SK-N-SH treated with all-trans-retinoic acid at 6 μM for 48 hours (cell line): ENCODE measurements around the gene ZNF841.

ENCODE experiments used
- ATAC-seq: fragments of 200-7000 bp; cut with Tn5 transposase; 3 replicates; pipeline ENCODE4 v1.9.1; 2020; ENCODE audit warnings: mild to moderate bottlenecking, moderate library complexity
- ESRRG ChIP-seq: fragments of 250-450 bp; sonication (Bioruptor Pico); IDR thresholded peaks from 2 replicates; pipeline ENCODE4 v1.6.1; 2021; ENCODE audit warnings: mild to moderate bottlenecking
- GLIS3 ChIP-seq: fragments of 250-450 bp; sonication (Bioruptor Pico); IDR thresholded peaks from 2 replicates; pipeline ENCODE4 v1.5.0; 2020; ENCODE audit warnings: mild to moderate bottlenecking, moderate library complexity
- OSR1 ChIP-seq: fragments of 250-450 bp; sonication (Bioruptor Pico); IDR thresholded peaks from 2 replicates; pipeline ENCODE4 v1.8.0; 2022; ENCODE audit warnings: moderate library complexity, mild to moderate bottlenecking, inconsistent platforms
- PATZ1 ChIP-seq: fragments of 250-450 bp; sonication (Bioruptor Pico); IDR thresholded peaks from 2 replicates; pipeline ENCODE4 v1.8.0; 2020; ENCODE audit warnings: mild to moderate bottlenecking, moderate library complexity, borderline replicate concordance
- PPARA ChIP-seq: fragments of 250-450 bp; sonication (Bioruptor Pico); IDR thresholded peaks from 2 replicates; pipeline ENCODE4 v1.5.0; 2020; ENCODE audit warnings: mild to moderate bottlenecking, borderline replicate concordance
- RARB ChIP-seq: fragments of 250-450 bp; sonication (Bioruptor Pico); IDR thresholded peaks from 2 replicates; pipeline ENCODE4 v1.8.0; 2021; ENCODE audit warnings: mild to moderate bottlenecking, moderate library complexity
- TCF4 ChIP-seq: fragments of 250-450 bp; sonication (Bioruptor Pico); IDR thresholded peaks from 2 replicates; pipeline ENCODE4 v1.8.0; 2021; ENCODE audit warnings: mild to moderate bottlenecking, moderate library complexity, borderline replicate concordance
- ZC3H10 ChIP-seq: fragments of 250-450 bp; sonication (Bioruptor Pico); IDR thresholded peaks from 2 replicates; pipeline ENCODE4 v1.5.1; 2021; ENCODE audit warnings: mild to moderate bottlenecking, moderate library complexity
- ZFP3 ChIP-seq: fragments of 250-450 bp; sonication (Bioruptor Pico); IDR thresholded peaks from 2 replicates; pipeline ENCODE4 v1.5.0; 2020; ENCODE audit warnings: mild to moderate bottlenecking, moderate library complexity
- ZFP30 ChIP-seq: fragments of 450-650 bp; formaldehyde crosslinking; IDR thresholded peaks from 2 replicates; pipeline ENCODE4 v1.5.0; 2022; ENCODE audit warnings: mild to moderate bottlenecking, moderate library complexity
- ZNF8 ChIP-seq: fragments of 450-650 bp; formaldehyde crosslinking; IDR thresholded peaks from 2 replicates; pipeline ENCODE4 v1.5.0; 2020; ENCODE audit warnings: mild to moderate bottlenecking, moderate library complexity
- TF ChIP-seq, protein P1 (sequence below): fragments of 250-450 bp; sonication (Bioruptor Pico); IDR thresholded peaks from 2 replicates; pipeline ENCODE4 v1.8.0; 2021; ENCODE audit warnings: low read depth, mild to moderate bottlenecking, moderate library complexity, borderline replicate concordance
- TF ChIP-seq, protein P2 (sequence below): fragments of 250-450 bp; sonication (Bioruptor Pico); IDR thresholded peaks from 2 replicates; pipeline ENCODE4 v1.5.0; 2020; ENCODE audit warnings: mild to moderate bottlenecking, moderate library complexity
- TF ChIP-seq, protein P3 (sequence below): fragments of 250-450 bp; sonication (Bioruptor Pico); IDR thresholded peaks from 2 replicates; pipeline ENCODE4 v1.5.1; 2021; ENCODE audit warnings: mild to moderate bottlenecking, moderate library complexity

The ZNF841 gene

GRCh38 chr19:52086481-52086880 lies 9.1 kb downstream of the ZNF841 start (continued):
- TF ChIP-seq, protein P1, sequence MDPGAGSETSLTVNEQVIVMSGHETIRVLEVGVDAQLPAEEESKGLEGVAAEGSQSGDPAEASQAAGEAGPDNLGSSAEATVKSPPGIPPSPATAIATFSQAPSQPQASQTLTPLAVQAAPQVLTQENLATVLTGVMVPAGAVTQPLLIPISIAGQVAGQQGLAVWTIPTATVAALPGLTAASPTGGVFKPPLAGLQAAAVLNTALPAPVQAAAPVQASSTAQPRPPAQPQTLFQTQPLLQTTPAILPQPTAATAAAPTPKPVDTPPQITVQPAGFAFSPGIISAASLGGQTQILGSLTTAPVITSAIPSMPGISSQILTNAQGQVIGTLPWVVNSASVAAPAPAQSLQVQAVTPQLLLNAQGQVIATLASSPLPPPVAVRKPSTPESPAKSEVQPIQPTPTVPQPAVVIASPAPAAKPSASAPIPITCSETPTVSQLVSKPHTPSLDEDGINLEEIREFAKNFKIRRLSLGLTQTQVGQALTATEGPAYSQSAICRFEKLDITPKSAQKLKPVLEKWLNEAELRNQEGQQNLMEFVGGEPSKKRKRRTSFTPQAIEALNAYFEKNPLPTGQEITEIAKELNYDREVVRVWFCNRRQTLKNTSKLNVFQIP (CRISPR knock-in tag), result no peak
- no peak for TF ChIP-seq RARB (CRISPR knock-in tag)
- TF ChIP-seq ESRRG (CRISPR knock-in tag), result no peak
- no peak for TF ChIP-seq ZFP30
- TF ChIP-seq, protein P2, sequence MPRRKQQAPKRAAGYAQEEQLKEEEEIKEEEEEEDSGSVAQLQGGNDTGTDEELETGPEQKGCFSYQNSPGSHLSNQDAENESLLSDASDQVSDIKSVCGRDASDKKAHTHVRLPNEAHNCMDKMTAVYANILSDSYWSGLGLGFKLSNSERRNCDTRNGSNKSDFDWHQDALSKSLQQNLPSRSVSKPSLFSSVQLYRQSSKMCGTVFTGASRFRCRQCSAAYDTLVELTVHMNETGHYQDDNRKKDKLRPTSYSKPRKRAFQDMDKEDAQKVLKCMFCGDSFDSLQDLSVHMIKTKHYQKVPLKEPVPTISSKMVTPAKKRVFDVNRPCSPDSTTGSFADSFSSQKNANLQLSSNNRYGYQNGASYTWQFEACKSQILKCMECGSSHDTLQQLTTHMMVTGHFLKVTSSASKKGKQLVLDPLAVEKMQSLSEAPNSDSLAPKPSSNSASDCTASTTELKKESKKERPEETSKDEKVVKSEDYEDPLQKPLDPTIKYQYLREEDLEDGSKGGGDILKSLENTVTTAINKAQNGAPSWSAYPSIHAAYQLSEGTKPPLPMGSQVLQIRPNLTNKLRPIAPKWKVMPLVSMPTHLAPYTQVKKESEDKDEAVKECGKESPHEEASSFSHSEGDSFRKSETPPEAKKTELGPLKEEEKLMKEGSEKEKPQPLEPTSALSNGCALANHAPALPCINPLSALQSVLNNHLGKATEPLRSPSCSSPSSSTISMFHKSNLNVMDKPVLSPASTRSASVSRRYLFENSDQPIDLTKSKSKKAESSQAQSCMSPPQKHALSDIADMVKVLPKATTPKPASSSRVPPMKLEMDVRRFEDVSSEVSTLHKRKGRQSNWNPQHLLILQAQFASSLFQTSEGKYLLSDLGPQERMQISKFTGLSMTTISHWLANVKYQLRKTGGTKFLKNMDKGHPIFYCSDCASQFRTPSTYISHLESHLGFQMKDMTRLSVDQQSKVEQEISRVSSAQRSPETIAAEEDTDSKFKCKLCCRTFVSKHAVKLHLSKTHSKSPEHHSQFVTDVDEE (CRISPR knock-in tag), result no peak
- no peak for TF ChIP-seq ZC3H10

DNA sequence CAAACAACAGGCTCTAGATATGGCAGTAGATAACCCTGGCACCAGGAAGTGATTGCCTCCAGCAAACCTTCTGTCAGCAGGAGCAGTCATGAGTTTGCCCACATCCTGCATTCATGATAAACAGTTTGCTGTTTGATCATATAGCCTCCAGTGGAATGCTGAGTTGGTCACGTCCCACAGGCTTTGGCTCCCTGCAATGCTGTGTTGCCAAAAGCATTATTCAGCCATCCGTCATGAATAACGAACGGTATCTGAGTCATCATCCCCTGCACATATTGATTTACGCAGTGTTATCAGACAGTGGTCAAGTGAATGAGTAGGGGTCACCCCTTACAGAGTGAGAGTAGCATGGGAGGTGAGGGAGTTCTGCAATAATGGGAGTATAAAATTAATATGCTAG lies 25.1 kb downstream of the ZNF841 start:
- ATAC-seq, result no peak
- TF ChIP-seq PPARA (CRISPR knock-in tag) (no peak), TCF4 (CRISPR knock-in tag) (no peak), ZC3H10 (no peak)

DNA sequence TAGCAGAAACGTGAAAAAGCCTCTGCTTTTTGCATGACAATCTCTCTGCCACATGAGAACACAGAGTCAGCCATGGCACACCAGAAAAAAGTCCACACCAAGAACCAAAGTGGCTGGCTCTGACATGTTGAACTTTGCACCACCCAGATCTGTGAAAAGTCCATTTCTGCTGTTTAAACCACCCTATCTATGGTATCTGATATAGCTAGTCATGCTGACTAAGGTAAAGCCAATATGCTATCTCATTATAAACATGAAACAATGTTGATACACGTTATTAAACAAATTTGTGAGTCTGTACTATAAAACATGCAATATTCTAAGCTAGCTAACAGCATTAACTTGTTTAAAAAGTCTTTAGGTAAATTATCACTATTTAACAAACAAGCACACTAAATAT lies 25.9 kb downstream of the ZNF841 start:
- ATAC-seq, result no peak
- TF ChIP-seq ZC3H10 (no peak), ZNF8 (CRISPR knock-in tag) (no peak)
- TF ChIP-seq, protein P1 (CRISPR knock-in tag), result no peak
- TF ChIP-seq, protein P2 (CRISPR knock-in tag), result no peak
- TF ChIP-seq, protein P3, sequence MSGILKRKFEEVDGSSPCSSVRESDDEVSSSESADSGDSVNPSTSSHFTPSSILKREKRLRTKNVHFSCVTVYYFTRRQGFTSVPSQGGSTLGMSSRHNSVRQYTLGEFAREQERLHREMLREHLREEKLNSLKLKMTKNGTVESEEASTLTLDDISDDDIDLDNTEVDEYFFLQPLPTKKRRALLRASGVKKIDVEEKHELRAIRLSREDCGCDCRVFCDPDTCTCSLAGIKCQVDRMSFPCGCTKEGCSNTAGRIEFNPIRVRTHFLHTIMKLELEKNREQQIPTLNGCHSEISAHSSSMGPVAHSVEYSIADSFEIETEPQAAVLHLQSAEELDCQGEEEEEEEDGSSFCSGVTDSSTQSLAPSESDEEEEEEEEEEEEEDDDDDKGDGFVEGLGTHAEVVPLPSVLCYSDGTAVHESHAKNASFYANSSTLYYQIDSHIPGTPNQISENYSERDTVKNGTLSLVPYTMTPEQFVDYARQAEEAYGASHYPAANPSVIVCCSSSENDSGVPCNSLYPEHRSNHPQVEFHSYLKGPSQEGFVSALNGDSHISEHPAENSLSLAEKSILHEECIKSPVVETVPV, result no peak
- TF ChIP-seq, all 23 proteins: peak for 0

DNA sequence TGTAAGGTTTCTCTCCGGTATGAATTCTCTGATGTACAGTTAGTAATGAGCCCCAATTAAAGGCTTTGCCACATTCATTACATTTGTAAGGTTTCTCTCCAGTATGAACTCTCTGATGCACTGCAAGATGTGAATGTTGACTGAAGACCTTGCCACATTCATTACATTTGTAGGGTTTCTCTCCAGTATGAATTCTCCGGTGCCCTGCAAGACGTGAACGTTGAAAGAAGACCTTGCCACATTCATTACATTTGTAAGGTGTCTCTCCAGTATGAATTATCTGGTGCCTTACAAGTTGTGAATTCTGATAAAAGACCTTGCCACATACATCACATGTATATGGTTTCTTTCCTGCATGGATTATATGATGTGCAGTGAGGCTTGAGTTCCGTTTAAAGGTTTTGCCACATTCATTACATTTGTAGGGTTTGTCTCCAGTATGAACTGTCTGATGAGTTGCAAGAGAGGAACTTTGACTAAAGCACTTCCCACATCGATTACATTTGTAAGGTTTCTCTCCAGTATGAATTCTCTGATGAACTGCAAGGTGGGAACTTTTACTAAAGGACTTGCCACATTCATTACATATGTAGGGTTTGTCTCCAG lies 29.2 kb downstream of the ZNF841 start:
- ATAC-seq, result no peak
- TF ChIP-seq TCF4 (CRISPR knock-in tag), result no peak
- TF ChIP-seq, protein P1 (CRISPR knock-in tag), result no peak
- TF ChIP-seq PATZ1 (CRISPR knock-in tag), result no peak
- TF ChIP-seq GLIS3 (CRISPR knock-in tag), result no peak
- TF ChIP-seq OSR1, result no peak
- TF ChIP-seq ZFP3 (CRISPR knock-in tag), result no peak
- no peak for TF ChIP-seq PPARA (CRISPR knock-in tag)
- TF ChIP-seq ZFP30, result no peak
- TF ChIP-seq ESRRG (CRISPR knock-in tag), result no peak
- TF ChIP-seq, protein P3, result no peak
